Urinary bladder (tissue), 4 donors: Measurements from ENCODE around the gene PPME1. TPM values are rescaled to one million over a fixed set of nuclear protein-coding genes. Genes with fewer than 3 reads are reported as not detected.

Experiments
- DNase-seq: peaks from one replicate; pipeline ENCODE4 v3.0.0-alpha.2; 2015; ENCODE audit errors: extremely low spot score
- H3K27ac ChIP-seq: one replicate; pipeline ENCODE4 v1.5.1; 2013; ENCODE audit warnings: low read depth, mild to moderate bottlenecking, moderate library complexity
- H3K36me3 ChIP-seq: one replicate; pipeline ENCODE4 v1.6.1; 2013; ENCODE audit warnings: mild to moderate bottlenecking, moderate library complexity; ENCODE audit not compliant: insufficient read depth
- H3K4me1 ChIP-seq: one replicate; pipeline ENCODE4 v1.6.1; 2013; ENCODE audit warnings: mild to moderate bottlenecking, moderate library complexity; ENCODE audit not compliant: insufficient read depth
- H3K4me3 ChIP-seq: one replicate; pipeline ENCODE4 v1.5.1; 2013; ENCODE audit warnings: low read depth, low read length
- WGBS: extraction: QIAGEN DNeasy Blood & Tissue Kit; methylation state at CpG from one replicate; pipeline ENCODE4 v1.1.7; 2013; 5-methylcytosine and 5-hydroxymethylcytosine counted together
- polyA plus RNA-seq: library from polyadenylated mRNA; stranded (reverse); fragments of 200-250 nt; gene quantifications from one replicate; pipeline ENCODE4 v1.2.3, GENCODE V29; 2013
- small RNA-seq: library from RNA; depleted of rRNA; stranded (forward); fragments of <200 nt; gene quantifications from one replicate; pipeline ENCODE3, GENCODE V24; 2014
- total RNA-seq: library from RNA; depleted of rRNA; stranded (reverse); fragments of >200 nt; gene quantifications from one replicate; pipeline ENCODE4 v1.2.3, GENCODE V29; 2014
- donor health status: healthy with polysubstance abuse.
- donor health status: healthy.

Gene PPME1
- total and polyA plus RNA-seq, 2 donors = 24.5 to 33.4 TPM

DNA sequence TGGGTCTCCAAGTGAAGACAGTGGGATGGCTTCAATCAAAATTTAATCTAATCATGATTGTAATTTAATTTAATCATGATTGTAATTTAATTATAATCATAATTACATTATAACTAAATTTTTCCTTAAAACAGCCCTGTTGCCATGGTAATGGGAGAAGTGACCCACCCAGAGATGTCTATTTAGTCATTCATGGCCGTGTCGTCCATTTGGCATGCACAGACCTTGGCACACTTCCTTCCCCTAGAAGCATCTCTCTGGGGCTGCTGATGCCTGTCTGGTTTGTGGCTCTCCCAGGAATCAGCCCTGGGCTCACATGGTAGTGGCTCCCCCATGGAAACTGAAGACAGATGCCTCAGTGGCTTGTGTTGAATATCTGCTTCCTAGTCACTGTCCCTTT, 113.4 kb downstream of the PPME1 start:
- 78% methylated on average over 2 of the region's 2 CpGs for WGBS
- Histone ChIP-seq H3K4me1 (no peaks in the 10 kb centered on the region), H3K27ac (no peak overlapping the region), H3K36me3 (no peaks in the 10 kb centered on the region), H3K4me3 (no peak overlapping the region)
- no peak for DNase-seq

DNA sequence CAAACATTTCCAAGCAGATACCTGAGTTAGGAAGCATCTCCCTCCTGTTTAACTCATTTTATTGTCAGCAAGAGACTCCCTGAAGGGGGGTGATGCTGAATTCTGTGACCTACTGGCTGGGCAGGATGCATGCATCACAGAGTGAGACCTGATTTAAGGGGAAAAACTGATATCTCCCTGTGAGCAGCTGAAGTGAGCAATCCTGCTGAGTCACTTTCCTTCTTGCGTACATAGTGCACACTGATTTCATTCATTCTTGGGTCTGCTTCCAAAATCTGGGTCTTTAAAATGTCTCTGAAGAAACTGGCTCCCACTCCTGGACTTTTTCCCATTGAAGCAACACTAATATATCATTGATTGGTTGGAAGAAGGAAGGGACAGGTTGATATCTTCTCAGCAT, 117.1 kb downstream of the PPME1 start:
- DNase-seq = no peak
- Histone ChIP-seq H3K27ac (no peak overlapping the region), H3K4me3 (no peak overlapping the region), H3K4me1 (no peaks in the 10 kb centered on the region), H3K36me3 (no peaks in the 10 kb centered on the region)
- WGBS = 15% methylated on average over 1 of the region's 1 CpG

DNA sequence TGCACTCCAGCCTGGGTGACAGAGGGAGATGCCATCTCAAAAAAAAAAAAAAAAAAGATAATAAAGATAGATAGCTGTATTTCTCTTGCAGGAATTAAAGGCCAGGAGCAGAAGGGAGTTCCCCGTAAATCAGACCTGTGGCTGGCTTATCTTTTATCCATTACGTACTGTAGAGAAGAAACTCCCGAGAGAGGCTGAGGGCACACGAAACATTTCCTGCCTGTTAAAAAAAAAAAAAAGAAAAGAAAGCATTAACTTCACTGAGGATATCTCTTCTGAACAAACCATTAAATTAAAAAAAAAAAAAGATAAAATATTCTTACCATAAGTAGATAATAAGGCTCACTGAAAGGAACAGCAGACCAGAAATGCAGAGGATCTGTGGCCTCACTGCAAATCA, 117.8 kb downstream of the PPME1 start:
- WGBS = 28% methylated on average over 4 of the region's 4 CpGs
- H3K27ac ChIP-seq = no peak overlapping the region
- no peaks in the 10 kb centered on the region for H3K36me3 ChIP-seq
- H3K4me3 ChIP-seq = no peak overlapping the region
- no peaks in the 10 kb centered on the region for H3K4me1 ChIP-seq
- DNase-seq = no peak

DNA sequence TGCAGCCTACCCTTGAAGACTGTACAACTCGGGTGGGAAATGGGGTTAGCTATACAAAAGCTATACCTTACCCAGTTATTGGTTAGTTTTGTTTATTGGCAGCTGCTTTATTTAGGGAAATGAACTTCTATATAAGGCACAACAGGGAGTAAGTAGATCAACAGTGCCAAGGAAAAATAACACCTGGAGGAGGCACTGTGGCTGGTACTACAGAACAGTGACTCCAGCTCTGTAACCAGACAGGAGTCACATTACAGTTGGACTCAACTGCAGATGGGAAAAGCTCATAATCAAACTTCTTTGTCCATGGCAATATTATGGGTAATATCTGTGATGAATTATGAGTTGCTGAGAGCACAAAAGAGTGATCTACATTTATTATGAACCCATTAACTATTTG, 126.4 kb downstream of the PPME1 start:
- no peak for DNase-seq
- H3K27ac ChIP-seq = no peak overlapping the region
- no peak overlapping the region for H3K4me3 ChIP-seq
- WGBS = 78% methylated on average over 1 of the region's 1 CpG
- H3K4me1 ChIP-seq = no peaks in the 10 kb centered on the region
- no peaks in the 10 kb centered on the region for H3K36me3 ChIP-seq

DNA sequence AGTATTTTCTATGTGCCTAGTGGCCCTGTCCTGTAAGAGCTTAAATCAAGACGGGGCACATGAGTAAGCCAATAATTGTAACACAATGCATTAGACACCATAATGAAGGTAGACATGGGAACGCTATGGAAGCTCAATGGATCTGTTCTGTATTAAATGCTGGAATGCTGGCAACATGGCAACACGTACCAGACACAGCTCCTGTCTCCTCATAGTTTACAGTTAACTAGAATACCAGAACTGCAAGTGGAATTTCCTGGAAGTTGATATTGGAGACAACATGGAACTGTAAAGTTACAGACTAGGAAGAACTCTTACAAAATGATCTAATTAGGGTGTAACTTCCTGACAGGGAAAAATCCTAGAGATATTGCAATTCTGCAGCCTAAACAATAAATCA, 127.9 kb downstream of the PPME1 start:
- no peaks in the 10 kb centered on the region for H3K36me3 ChIP-seq
- H3K4me1 ChIP-seq = no peaks in the 10 kb centered on the region
- no peak for DNase-seq
- H3K27ac ChIP-seq = no peak overlapping the region
- H3K4me3 ChIP-seq = no peak overlapping the region
- WGBS = 74% methylated on average over 3 of the region's 3 CpGs

Small RNA genes within 50 kb of the gene (small RNA-seq; reads per million reads assigned to genes)
- gene AP002392.1 (not detected), gene RF00409 (not detected)

Other genes with a start within 250 kb of the PPME1 start
- 0.58 TPM for gene DNAJB13, start 220.3 kb upstream of the PPME1 start, total RNA-seq
- 0.38 TPM for gene DNAJB13, start 220.3 kb upstream of the PPME1 start, polyA plus RNA-seq
- gene UCP2, start 188.4 kb upstream of the PPME1 start, total RNA-seq = 16.2 TPM
- 29.6 TPM for gene UCP2, start 188.4 kb upstream of the PPME1 start, polyA plus RNA-seq
- 0.85 TPM for gene UCP3, start 162.2 kb upstream of the PPME1 start, total RNA-seq
- gene UCP3, start 162.2 kb upstream of the PPME1 start, polyA plus RNA-seq = 1.2 TPM
- gene C2CD3, start 287 bp upstream of the PPME1 start, total RNA-seq = 19.5 TPM
- gene C2CD3, start 287 bp upstream of the PPME1 start, polyA plus RNA-seq = 9.8 TPM
- gene P4HA3, start 140.4 kb downstream of the PPME1 start, total RNA-seq = 1.0 TPM
- 5.1 TPM for gene P4HA3, start 140.4 kb downstream of the PPME1 start, polyA plus RNA-seq
- 14.1 TPM for gene PGM2L1, start 227.1 kb downstream of the PPME1 start, total RNA-seq
- 5.2 TPM for gene PGM2L1, start 227.1 kb downstream of the PPME1 start, polyA plus RNA-seq